Measurements from ENCODE around the gene PMM2. TPM values are rescaled to one million over a fixed set of nuclear protein-coding genes. Genes with fewer than 3 reads are reported as not detected.

Gene PMM2
- total and polyA plus RNA-seq, 3 experiments from 2014 or later, result 31.2 to 63.3 (median 58.9) TPM

DNA sequence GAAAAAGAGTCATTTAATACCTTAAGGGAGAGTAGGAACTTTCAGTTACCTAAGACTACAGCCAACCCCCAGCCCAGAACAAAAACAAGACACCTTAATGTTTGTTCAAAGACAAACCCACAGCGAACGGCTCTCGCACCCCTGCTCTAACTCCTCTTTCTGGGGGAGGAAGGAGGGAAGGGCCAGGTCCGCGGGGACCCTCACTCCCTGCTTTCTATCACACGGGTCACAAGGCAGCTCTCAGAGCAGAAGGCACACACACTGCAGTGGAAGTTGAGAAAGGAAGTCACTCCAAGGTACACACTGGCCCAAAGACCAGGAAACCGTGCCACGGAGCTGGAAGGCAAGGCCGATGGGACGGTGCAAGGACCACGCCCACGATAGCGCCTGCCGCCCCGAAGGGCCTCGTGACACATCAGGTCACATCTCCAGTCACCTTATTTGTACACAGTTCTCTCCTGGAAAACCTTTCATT is 94.5 kb downstream of the PMM2 start:
- H3K4me3 ChIP-seq (ENCODE audit: low read length), result no peak overlapping the region
- peaks cover 10 to 69% (median 22%) of the 10 kb centered on the region in 3 donors for H3K36me3 Mint-ChIP-seq
- H3K27me3 ChIP-seq (ENCODE audit: insufficient read depth, low read length, poor library complexity, severe bottlenecking), result no peaks in the 10 kb centered on the region
- no peaks in the 10 kb centered on the region for H3K4me1 ChIP-seq (ENCODE audit: insufficient read depth, low read length)
- H3K9me3 ChIP-seq (ENCODE audit: low read length), result no peaks in the 10 kb centered on the region
- H3K4me1 Mint-ChIP-seq, result peaks cover 11 to 32% (median 23%) of the 10 kb centered on the region in 3 donors
- DNase-seq, result no peak
- H3K36me3 ChIP-seq (ENCODE audit: insufficient read depth, low read length), result peaks cover 41% of the 10 kb centered on the region
- no peak overlapping the region for H3K27ac ChIP-seq (ENCODE audit: low read depth, low read length)
- peak overlapping the region in 5 of 7 donors; percentile 41 to 68 (median 57) for H3K4me3 Mint-ChIP-seq
- peaks cover 0 to 2% (median 0%) of the 10 kb centered on the region in 5 donors for H3K9me3 Mint-ChIP-seq
- peaks cover 0 to 1% of the 10 kb centered on the region in 2 donors for H3K27me3 Mint-ChIP-seq
- ChIA-PET CTCF (interaction anchor here (1.6 to 4.9 kb wide), 3 partner anchors 11 to 243 kb away, joined by 3 to 20 read pairs (median 9); partner anchors contain the start of gene LITAFD), POLR2A (interaction anchor here (0.6 to 0.8 kb wide), 3 partner anchors 72 to 199 kb away, joined by 3 to 10 read pairs (median 8); partner anchors contain the start of gene HAPSTR1)
- H3K27ac Mint-ChIP-seq, result peak overlapping the region; percentile 75 to 95 (median 87)

DNA sequence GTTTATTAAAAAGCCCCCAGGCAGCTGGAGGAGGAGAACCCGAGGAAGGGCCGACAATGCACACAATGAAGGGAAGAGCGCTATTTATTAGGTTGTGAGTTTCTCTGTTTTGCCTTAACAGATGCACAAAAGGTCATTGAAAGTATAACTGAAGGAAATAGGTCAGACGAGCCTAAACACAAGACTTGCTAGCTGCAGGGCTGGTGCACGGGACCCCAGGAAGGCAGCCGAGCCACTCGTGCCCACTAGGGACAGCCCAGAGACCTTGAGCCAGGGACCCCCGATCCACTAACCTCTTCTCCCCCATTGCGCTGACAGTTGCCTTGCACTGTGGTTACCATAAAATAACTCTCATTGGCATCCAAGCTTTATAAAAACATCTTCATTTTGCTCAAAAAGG is 95.8 kb downstream of the PMM2 start:
- H3K36me3 ChIP-seq (ENCODE audit: insufficient read depth, low read length), result peaks cover 51% of the 10 kb centered on the region
- no peak for DNase-seq
- no peak overlapping the region for H3K4me3 Mint-ChIP-seq
- H3K27ac ChIP-seq (ENCODE audit: low read depth, low read length), result no peak overlapping the region
- H3K27me3 Mint-ChIP-seq, result no peaks in the 10 kb centered on the region
- H3K27ac Mint-ChIP-seq, result peak overlapping the region in 5 of 8 donors; percentile 5 to 78 (median 55)
- H3K9me3 ChIP-seq (ENCODE audit: low read length), result no peaks in the 10 kb centered on the region
- H3K4me3 ChIP-seq (ENCODE audit: low read length), result no peak overlapping the region
- peaks cover 0 to 2% (median 0%) of the 10 kb centered on the region in 5 donors for H3K9me3 Mint-ChIP-seq
- no peaks in the 10 kb centered on the region for H3K27me3 ChIP-seq (ENCODE audit: insufficient read depth, low read length, poor library complexity, severe bottlenecking)
- H3K4me1 Mint-ChIP-seq, result peaks cover 8 to 29% (median 23%) of the 10 kb centered on the region in 3 donors
- POLR2A ChIA-PET, result no interaction called here
- no peaks in the 10 kb centered on the region for H3K4me1 ChIP-seq (ENCODE audit: insufficient read depth, low read length)
- peaks cover 13 to 80% (median 28%) of the 10 kb centered on the region in 3 donors for H3K36me3 Mint-ChIP-seq
- CTCF ChIA-PET, result interaction anchor here (0.7 to 2.2 kb wide), 3 partner anchors 13 to 242 kb away, joined by 3 to 5 read pairs (median 4); no protein-coding TSS in a partner anchor

GRCh38 chr16:8893976-8894690 is 96.5 kb downstream of the PMM2 start:
- H3K4me3 Mint-ChIP-seq, result no peak overlapping the region
- Histone ChIP-seq H3K4me1 (ENCODE audit: insufficient read depth, low read length) (no peaks in the 10 kb centered on the region), H3K27me3 (ENCODE audit: insufficient read depth, low read length, poor library complexity, severe bottlenecking) (no peaks in the 10 kb centered on the region), H3K36me3 (ENCODE audit: insufficient read depth, low read length) (peaks cover 58% of the 10 kb centered on the region), H3K4me3 (ENCODE audit: low read length) (no peak overlapping the region), H3K9me3 (ENCODE audit: low read length) (no peaks in the 10 kb centered on the region), H3K27ac (ENCODE audit: low read depth, low read length) (no peak overlapping the region)
- H3K27me3 Mint-ChIP-seq, result no peaks in the 10 kb centered on the region
- peaks cover 8 to 29% (median 23%) of the 10 kb centered on the region in 3 donors for H3K4me1 Mint-ChIP-seq
- CTCF ChIA-PET, result interaction anchor here (0.7 to 2.2 kb wide), 3 partner anchors 14 to 241 kb away, joined by 3 to 5 read pairs (median 4); no protein-coding TSS in a partner anchor
- H3K36me3 Mint-ChIP-seq, result peaks cover 13 to 87% (median 31%) of the 10 kb centered on the region in 3 donors
- DNase-seq, result no peak
- H3K27ac Mint-ChIP-seq, result peak overlapping the region in 2 of 8 donors; percentile 70
- peaks cover 0 to 2% (median 0%) of the 10 kb centered on the region in 5 donors for H3K9me3 Mint-ChIP-seq
- POLR2A ChIA-PET, result no interaction called here

DNA sequence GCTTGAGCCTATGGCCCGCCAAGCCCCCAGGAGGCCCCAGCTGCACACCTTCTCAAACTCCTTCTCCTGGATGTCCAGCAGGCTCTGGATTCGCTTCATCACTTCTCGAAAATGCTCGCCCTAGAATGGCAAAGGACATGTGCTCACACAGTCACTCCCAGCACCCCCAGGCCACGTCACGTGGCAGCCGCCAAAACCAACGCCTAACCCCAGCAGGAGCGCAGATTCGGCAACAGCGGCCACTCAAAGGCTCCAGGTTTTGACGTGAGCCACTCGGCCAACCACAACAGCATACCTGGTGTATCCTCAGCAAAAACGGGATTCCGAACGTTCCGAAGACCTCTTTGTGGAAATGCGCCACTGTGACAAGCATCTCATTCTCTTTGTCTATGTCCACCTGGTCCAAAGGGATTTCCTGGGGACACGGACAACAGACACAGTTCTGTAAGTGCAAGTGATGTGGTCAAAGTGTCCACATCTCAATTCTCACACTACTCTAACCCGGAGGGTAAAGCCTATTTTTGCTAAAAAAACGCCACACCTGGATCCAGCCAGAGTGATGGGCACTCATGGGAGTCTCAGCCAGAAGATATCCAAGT is 97.2 kb downstream of the PMM2 start:
- no peaks in the 10 kb centered on the region for H3K27me3 Mint-ChIP-seq

DNA sequence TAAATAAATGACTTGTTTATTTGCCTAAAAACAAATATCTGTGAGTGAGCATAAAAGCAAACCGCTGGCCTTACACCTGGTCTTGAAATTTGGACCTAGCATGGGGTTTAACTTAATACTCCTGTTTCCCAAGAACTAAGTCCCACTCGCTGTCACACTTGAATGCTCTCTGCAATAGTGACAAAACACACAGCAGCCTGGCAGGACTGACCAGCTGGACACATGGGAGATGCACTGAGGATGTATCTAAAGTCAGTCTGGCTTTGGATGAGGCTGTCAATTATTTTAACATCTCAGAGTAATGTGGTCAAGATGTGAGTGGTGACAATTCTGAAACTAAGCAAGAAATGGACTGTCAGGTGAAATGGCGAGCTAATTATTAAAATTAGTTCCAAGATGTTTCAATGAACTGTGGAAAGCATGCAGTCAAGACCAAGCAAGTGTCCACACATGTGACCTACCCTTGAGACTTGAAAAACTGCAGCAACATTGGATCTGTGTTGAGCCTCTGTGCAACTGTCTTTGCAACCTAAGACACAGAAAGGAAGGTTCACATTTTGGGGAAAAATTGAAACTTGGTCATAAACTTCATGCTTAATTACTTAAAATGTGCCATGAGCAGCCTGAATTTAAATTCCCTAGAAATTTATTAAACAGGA is 101.2 kb downstream of the PMM2 start:
- H3K36me3 ChIP-seq (ENCODE audit: insufficient read depth, low read length), result peaks cover 91% of the 10 kb centered on the region
- no peak overlapping the region for H3K4me3 ChIP-seq (ENCODE audit: low read length)
- peaks cover 13 to 95% (median 32%) of the 10 kb centered on the region in 3 donors for H3K36me3 Mint-ChIP-seq
- POLR2A ChIA-PET, result no interaction called here
- no peak overlapping the region for H3K27ac ChIP-seq (ENCODE audit: low read depth, low read length)
- H3K4me3 Mint-ChIP-seq, result no peak overlapping the region
- H3K27ac Mint-ChIP-seq, result peak overlapping the region in 2 of 8 donors; percentile 41 to 60
- no peaks in the 10 kb centered on the region for H3K4me1 ChIP-seq (ENCODE audit: insufficient read depth, low read length)
- CTCF ChIA-PET, result interaction anchor here (0.7 to 1.5 kb wide), 3 partner anchors 38 to 240 kb away, joined by 3 to 8 read pairs (median 4); no protein-coding TSS in a partner anchor
- H3K4me1 Mint-ChIP-seq, result peaks cover 0 to under 1% (median 0%) of the 10 kb centered on the region in 3 donors
- DNase-seq, result no peak
- H3K27me3 Mint-ChIP-seq, result no peaks in the 10 kb centered on the region
- no peaks in the 10 kb centered on the region for H3K9me3 Mint-ChIP-seq
- no peaks in the 10 kb centered on the region for H3K9me3 ChIP-seq (ENCODE audit: low read length)
- H3K27me3 ChIP-seq (ENCODE audit: insufficient read depth, low read length, poor library complexity, severe bottlenecking), result no peaks in the 10 kb centered on the region

More for the DNA sequence above, 97.2 kb downstream of the PMM2 start:
- Mint-ChIP-seq H3K9me3 (peaks cover 0 to 2% (median 0%) of the 10 kb centered on the region in 5 donors), H3K4me3 (peak overlapping the region in 1 of 7 donors; percentile 19), H3K4me1 (peaks cover 8 to 29% (median 23%) of the 10 kb centered on the region in 3 donors), H3K27ac (peak overlapping the region in 4 of 8 donors; percentile 22 to 85 (median 70)), H3K36me3 (peaks cover 13 to 94% (median 36%) of the 10 kb centered on the region in 3 donors)
- Histone ChIP-seq H3K36me3 (ENCODE audit: insufficient read depth, low read length) (peaks cover 65% of the 10 kb centered on the region), H3K4me3 (ENCODE audit: low read length) (no peak overlapping the region), H3K4me1 (ENCODE audit: insufficient read depth, low read length) (no peaks in the 10 kb centered on the region), H3K27ac (ENCODE audit: low read depth, low read length) (no peak overlapping the region), H3K27me3 (ENCODE audit: insufficient read depth, low read length, poor library complexity, severe bottlenecking) (no peaks in the 10 kb centered on the region), H3K9me3 (ENCODE audit: low read length) (no peaks in the 10 kb centered on the region)
- ChIA-PET POLR2A (no interaction called here), CTCF (interaction anchor here (1.6 to 2.2 kb wide), 3 partner anchors 9 to 114 kb away, joined by 3 to 5 read pairs (median 4); no protein-coding TSS in a partner anchor)
- no peak for DNase-seq

Other genes starting within 250 kb of the PMM2 start
- not detected for gene TMEM114, start 207.3 kb upstream of the PMM2 start, total RNA-seq
- not detected for gene TMEM114, start 207.3 kb upstream of the PMM2 start, polyA plus RNA-seq
- 10 to 100 TPM; 21.3 to 24.1 TPM for gene METTL22, start 176.1 kb upstream of the PMM2 start, total RNA-seq
- gene METTL22, start 176.1 kb upstream of the PMM2 start, polyA plus RNA-seq, result 10.8 TPM
- gene ABAT, start 123.2 kb upstream of the PMM2 start, total RNA-seq, result 10 to 100 TPM in 1 of 2 experiments, 1 to 10 TPM in 1; 9.8 to 10.1 TPM
- gene ABAT, start 123.2 kb upstream of the PMM2 start, polyA plus RNA-seq, result 3.0 TPM
- gene TMEM186, start 200 bp upstream of the PMM2 start, total RNA-seq, result 10 to 100 TPM; 15.6 to 16.4 TPM
- 11.8 TPM for gene TMEM186, start 200 bp upstream of the PMM2 start, polyA plus RNA-seq
- 10 to 100 TPM; 52.6 to 57.8 TPM for gene CARHSP1, start 71.2 kb downstream of the PMM2 start, total RNA-seq
- 58.5 TPM for gene CARHSP1, start 71.2 kb downstream of the PMM2 start, polyA plus RNA-seq
- gene LITAFD, start 84.5 kb downstream of the PMM2 start, total RNA-seq, result not detected
- gene LITAFD, start 84.5 kb downstream of the PMM2 start, polyA plus RNA-seq, result not detected
- gene USP7, start 166.1 kb downstream of the PMM2 start, total RNA-seq, result 100 to 1,000 TPM; 189 to 192 TPM
- gene USP7, start 166.1 kb downstream of the PMM2 start, polyA plus RNA-seq, result 12.6 TPM